ENCODE results near the gene TTLL12. TPM values are rescaled to one million over a fixed set of nuclear protein-coding genes. Genes with fewer than 3 reads are reported as not detected.

The TTLL12 gene
- total RNA-seq, 1 donor from 2014 or later = 21.4 TPM

DNA sequence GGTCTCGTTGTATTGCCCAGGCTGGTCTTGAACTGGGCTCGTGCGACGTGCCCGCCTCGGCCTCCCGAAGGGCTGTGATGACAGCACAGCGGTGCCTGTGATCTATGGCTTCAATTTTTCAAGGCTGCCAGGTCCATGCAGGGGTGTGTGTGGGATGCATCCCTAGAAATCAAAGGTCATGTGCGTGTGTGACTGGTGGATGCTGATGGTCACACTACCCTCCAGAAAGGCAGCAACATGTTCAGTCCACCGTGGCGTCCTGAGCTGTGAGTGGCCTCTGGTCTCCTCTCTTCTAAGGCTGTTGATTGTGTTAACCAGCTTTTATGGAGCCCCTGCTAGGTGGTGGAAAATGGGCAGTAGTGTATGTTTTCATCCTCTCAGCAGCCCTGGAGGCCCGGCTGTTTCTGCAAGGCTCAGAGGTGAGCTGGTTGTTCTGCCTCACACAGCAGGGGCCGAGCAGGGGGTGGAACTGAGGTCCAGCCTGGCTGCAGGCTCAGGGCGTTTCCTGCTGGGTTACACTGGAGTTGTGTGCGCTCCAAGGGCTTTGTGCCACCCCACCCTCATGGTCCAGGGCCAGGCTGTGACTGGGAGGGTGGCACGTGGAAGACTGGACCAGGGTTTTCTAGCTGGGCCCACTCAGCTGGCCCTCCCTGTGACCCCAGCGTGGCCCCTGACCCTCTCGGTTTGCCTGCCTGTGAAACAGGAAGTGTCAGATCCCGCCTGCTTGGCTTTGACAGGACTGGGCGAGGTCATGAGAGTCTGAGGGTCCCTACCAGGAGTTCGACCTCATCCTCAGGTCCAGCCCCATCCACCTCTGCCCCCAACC, 68.7 kb downstream of the TTLL12 start:
- no peak overlapping the region for H2AFZ ChIP-seq (ENCODE audit: low read depth, low read length)
- no peak for TF ChIP-seq EZH2 (IDR thresholded peaks at IDR 0.05; ENCODE audit: insufficient read depth, low read length)
- TF ChIP-seq, protein P1, sequence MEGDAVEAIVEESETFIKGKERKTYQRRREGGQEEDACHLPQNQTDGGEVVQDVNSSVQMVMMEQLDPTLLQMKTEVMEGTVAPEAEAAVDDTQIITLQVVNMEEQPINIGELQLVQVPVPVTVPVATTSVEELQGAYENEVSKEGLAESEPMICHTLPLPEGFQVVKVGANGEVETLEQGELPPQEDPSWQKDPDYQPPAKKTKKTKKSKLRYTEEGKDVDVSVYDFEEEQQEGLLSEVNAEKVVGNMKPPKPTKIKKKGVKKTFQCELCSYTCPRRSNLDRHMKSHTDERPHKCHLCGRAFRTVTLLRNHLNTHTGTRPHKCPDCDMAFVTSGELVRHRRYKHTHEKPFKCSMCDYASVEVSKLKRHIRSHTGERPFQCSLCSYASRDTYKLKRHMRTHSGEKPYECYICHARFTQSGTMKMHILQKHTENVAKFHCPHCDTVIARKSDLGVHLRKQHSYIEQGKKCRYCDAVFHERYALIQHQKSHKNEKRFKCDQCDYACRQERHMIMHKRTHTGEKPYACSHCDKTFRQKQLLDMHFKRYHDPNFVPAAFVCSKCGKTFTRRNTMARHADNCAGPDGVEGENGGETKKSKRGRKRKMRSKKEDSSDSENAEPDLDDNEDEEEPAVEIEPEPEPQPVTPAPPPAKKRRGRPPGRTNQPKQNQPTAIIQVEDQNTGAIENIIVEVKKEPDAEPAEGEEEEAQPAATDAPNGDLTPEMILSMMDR (IDR thresholded peaks at IDR 0.05; ENCODE audit: insufficient read depth, low read depth, low read length) = no peak

DNA sequence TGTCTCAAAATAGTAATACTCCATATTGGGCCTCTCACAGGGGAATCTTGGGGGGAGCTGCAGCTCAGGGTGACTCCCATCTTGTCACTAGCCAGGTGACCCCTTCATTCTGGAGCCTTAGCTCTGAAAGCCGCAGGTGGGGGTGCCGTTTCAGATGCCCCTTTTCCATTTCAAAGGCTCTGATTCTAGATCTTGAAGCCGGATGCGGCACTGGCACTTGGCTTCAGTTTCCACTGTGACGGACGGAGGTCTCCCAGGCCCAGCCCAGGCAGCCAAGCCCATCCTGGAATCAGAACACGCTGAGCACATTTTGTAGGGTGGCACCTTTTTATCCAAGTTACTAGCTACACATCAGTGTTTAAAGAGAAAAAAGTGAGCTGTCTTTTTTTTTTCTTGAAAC, 70.0 kb downstream of the TTLL12 start:
- Mint-ChIP-seq H3K9me3 (ENCODE audit: unreplicated experiment) (peaks cover 5% of the 10 kb centered on the region), H3K27ac (ENCODE audit: unreplicated experiment) (no peak overlapping the region), H3K36me3 (ENCODE audit: low read depth, unreplicated experiment) (no peaks in the 10 kb centered on the region), H3K27me3 (ENCODE audit: low read depth, unreplicated experiment) (peaks cover 35% of the 10 kb centered on the region), H3K4me1 (ENCODE audit: low read depth, unreplicated experiment) (no peaks in the 10 kb centered on the region), H3K4me3 (ENCODE audit: unreplicated experiment) (no peak overlapping the region)
- FAIRE-seq (no peak), DNase-seq (ENCODE audit: low read depth) (no peak)
- Histone ChIP-seq H2AFZ (ENCODE audit: low read depth, low read length) (no peak overlapping the region), H3K79me2 (ENCODE audit: insufficient read depth, low read length) (no peaks in the 10 kb centered on the region), H3K4me1 (ENCODE audit: insufficient read depth, low read length) (no peaks in the 10 kb centered on the region), H4K20me1 (ENCODE audit: insufficient read depth, low read length) (no peaks in the 10 kb centered on the region), H3K27me3 (ENCODE audit: insufficient read depth, low read length) (peaks cover 13% of the 10 kb centered on the region), H3K9ac (ENCODE audit: low read length) (no peak overlapping the region), H3K36me3 (ENCODE audit: insufficient read depth, low read length) (no peaks in the 10 kb centered on the region), H3K9me3 (ENCODE audit: insufficient read depth, low read depth, low read length) (no peaks in the 10 kb centered on the region), H3K4me3 (ENCODE audit: insufficient read depth, low read depth, low read length) (no peak overlapping the region), H3K4me2 (ENCODE audit: low read length) (no peak overlapping the region), H3K27ac (ENCODE audit: low read depth, low read length) (no peak overlapping the region)
- no peak for TF ChIP-seq EZH2 (IDR thresholded peaks at IDR 0.05; ENCODE audit: insufficient read depth, low read length)
- TF ChIP-seq, protein P1 (IDR thresholded peaks at IDR 0.05; ENCODE audit: insufficient read depth, low read depth, low read length) = no peak

More for the DNA sequence above, 68.7 kb downstream of the TTLL12 start:
- Histone ChIP-seq H3K4me3 (ENCODE audit: insufficient read depth, low read depth, low read length) (no peak overlapping the region), H3K4me1 (ENCODE audit: insufficient read depth, low read length) (no peaks in the 10 kb centered on the region), H3K9ac (ENCODE audit: low read length) (no peak overlapping the region), H3K79me2 (ENCODE audit: insufficient read depth, low read length) (no peaks in the 10 kb centered on the region), H3K27me3 (ENCODE audit: insufficient read depth, low read length) (peaks cover 8% of the 10 kb centered on the region), H3K4me2 (ENCODE audit: low read length) (no peak overlapping the region), H3K27ac (ENCODE audit: low read depth, low read length) (no peak overlapping the region), H4K20me1 (ENCODE audit: insufficient read depth, low read length) (no peaks in the 10 kb centered on the region), H3K9me3 (ENCODE audit: insufficient read depth, low read depth, low read length) (no peaks in the 10 kb centered on the region), H3K36me3 (ENCODE audit: insufficient read depth, low read length) (no peaks in the 10 kb centered on the region)
- peaks cover 37% of the 10 kb centered on the region for H3K27me3 Mint-ChIP-seq (ENCODE audit: low read depth, unreplicated experiment)
- peaks cover 5% of the 10 kb centered on the region for H3K9me3 Mint-ChIP-seq (ENCODE audit: unreplicated experiment)
- no peaks in the 10 kb centered on the region for H3K4me1 Mint-ChIP-seq (ENCODE audit: low read depth, unreplicated experiment)
- DNase-seq (ENCODE audit: low read depth) (no peak), FAIRE-seq (no peak)
- no peak overlapping the region for H3K4me3 Mint-ChIP-seq (ENCODE audit: unreplicated experiment)
- no peaks in the 10 kb centered on the region for H3K36me3 Mint-ChIP-seq (ENCODE audit: low read depth, unreplicated experiment)
- no peak overlapping the region for H3K27ac Mint-ChIP-seq (ENCODE audit: unreplicated experiment)

Other genes starting within 250 kb of the TTLL12 start
- gene PACSIN2, start 172.0 kb downstream of the TTLL12 start, total RNA-seq = 84.1 and 87.8 TPM in 2 replicates
- gene TTLL1, start 97.7 kb downstream of the TTLL12 start, total RNA-seq = 10.7 and 13.7 TPM in 2 replicates
- 0.31 and 0.32 TPM in 2 replicates for gene BIK, start 76.4 kb downstream of the TTLL12 start, total RNA-seq
- gene MCAT, start 43.7 kb downstream of the TTLL12 start, total RNA-seq = 11.5 and 15.1 TPM in 2 replicates
- gene TSPO, start 35.6 kb downstream of the TTLL12 start, total RNA-seq = 124 and 126 TPM in 2 replicates
- 0.02 and 0.07 TPM in 2 replicates for gene SCUBE1, start 156.2 kb upstream of the TTLL12 start, total RNA-seq
- gene MPPED1, start 224.9 kb upstream of the TTLL12 start, total RNA-seq = not detected in 2 replicates

Data from astrocyte (in vitro differentiated cells and primary cell).